ENCODE data around the gene FBLN5. TPM values are rescaled to one million over a fixed set of nuclear protein-coding genes. Genes with fewer than 3 reads are reported as not detected.

The FBLN5 gene
- total RNA-seq, 6 experiments from 2014 or later, result 127 to 242 (median 205) TPM

DNA sequence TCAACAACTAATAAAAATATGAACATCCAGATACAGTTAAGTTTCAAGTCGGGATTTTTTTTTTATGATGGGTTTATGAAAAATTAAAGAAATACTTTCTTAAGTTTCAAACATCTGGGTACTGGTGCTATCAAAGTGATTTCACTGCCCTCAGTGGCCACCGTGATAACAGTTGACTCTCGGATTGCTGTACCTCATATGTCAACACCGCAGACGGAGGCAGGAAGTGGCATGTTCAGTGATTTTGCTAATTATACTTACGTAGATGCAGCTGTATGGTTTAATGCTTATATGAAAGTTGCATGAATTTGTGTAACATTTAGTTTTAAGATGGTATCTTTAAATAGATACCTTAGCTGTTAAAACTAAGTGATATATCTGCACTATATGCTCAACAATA is 20.8 kb upstream of the FBLN5 start:
- Mint-ChIP-seq H3K27me3 (ENCODE audit: insufficient read depth) (peaks cover 2% of the 10 kb centered on the region; the same call in 1 of the 2 replicates), H3K27ac (no peak overlapping the region), H3K4me3 (no peak overlapping the region), H3K36me3 (ENCODE audit: low read depth) (peaks cover 13% of the 10 kb centered on the region), H3K9me3 (no peaks in the 10 kb centered on the region), H3K4me1 (ENCODE audit: low read depth) (no peaks in the 10 kb centered on the region; the same call in 1 of the 2 replicates)
- DNase-seq, result no peak
- TF ChIP-seq, protein P1, sequence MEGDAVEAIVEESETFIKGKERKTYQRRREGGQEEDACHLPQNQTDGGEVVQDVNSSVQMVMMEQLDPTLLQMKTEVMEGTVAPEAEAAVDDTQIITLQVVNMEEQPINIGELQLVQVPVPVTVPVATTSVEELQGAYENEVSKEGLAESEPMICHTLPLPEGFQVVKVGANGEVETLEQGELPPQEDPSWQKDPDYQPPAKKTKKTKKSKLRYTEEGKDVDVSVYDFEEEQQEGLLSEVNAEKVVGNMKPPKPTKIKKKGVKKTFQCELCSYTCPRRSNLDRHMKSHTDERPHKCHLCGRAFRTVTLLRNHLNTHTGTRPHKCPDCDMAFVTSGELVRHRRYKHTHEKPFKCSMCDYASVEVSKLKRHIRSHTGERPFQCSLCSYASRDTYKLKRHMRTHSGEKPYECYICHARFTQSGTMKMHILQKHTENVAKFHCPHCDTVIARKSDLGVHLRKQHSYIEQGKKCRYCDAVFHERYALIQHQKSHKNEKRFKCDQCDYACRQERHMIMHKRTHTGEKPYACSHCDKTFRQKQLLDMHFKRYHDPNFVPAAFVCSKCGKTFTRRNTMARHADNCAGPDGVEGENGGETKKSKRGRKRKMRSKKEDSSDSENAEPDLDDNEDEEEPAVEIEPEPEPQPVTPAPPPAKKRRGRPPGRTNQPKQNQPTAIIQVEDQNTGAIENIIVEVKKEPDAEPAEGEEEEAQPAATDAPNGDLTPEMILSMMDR (IDR thresholded peaks at IDR 0.05), result no peak

DNA sequence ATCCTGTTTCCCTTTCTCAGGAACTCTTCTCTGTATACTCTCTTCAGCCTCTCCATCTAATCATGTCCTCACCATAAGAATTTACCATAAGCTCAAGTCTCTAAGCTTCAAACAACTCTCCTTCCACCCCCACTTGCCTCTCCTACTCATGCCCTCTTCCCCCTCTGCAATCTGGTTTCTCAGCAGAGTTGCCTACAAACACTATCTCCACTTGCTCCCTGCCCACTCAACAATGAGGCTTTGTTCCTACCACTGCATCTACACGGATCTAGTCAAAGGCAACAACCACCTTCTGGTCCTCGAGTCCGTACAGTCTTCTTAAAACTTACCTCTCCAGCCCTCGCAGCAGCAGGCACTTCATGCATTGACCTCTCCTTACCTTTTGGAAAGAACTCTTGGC is 17.2 kb upstream of the FBLN5 start:
- TF ChIP-seq, protein P1 (IDR thresholded peaks at IDR 0.05), result no peak
- peaks cover 2% of the 10 kb centered on the region; the same call in 1 of the 2 replicates for H3K27me3 Mint-ChIP-seq (ENCODE audit: insufficient read depth)
- no peaks in the 10 kb centered on the region for H3K9me3 Mint-ChIP-seq
- no peak for DNase-seq
- H3K4me1 Mint-ChIP-seq (ENCODE audit: low read depth), result no peaks in the 10 kb centered on the region; the same call in 1 of the 2 replicates
- H3K36me3 Mint-ChIP-seq (ENCODE audit: low read depth), result peaks cover 13% of the 10 kb centered on the region
- no peak overlapping the region for H3K4me3 Mint-ChIP-seq
- no peak overlapping the region for H3K27ac Mint-ChIP-seq

DNA sequence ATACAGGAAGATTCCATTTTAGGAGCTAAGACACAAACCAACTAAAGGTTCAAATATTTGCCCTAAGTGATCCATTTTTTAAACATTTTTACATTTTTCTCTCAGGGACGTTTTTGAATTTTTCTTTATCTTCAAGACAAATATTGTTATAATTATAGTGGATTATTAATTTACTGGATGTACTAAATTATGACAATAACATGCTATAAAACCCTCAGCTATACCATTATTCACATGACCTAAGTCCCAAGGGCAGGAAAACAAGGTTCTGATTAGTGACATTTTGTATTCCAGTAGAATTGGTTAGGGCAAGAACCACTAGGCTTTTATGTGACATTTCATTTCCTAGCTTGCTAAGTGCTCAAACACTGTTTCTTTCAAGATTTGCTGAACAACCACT is 16.5 kb upstream of the FBLN5 start:
- Mint-ChIP-seq H3K27ac (no peak overlapping the region), H3K4me1 (ENCODE audit: low read depth) (no peaks in the 10 kb centered on the region; the same call in 1 of the 2 replicates), H3K4me3 (no peak overlapping the region), H3K27me3 (ENCODE audit: insufficient read depth) (peaks cover 2% of the 10 kb centered on the region; the same call in 1 of the 2 replicates), H3K9me3 (no peaks in the 10 kb centered on the region), H3K36me3 (ENCODE audit: low read depth) (peaks cover 8% of the 10 kb centered on the region; the same call in 1 of the 2 replicates)
- no peak for DNase-seq
- TF ChIP-seq, protein P1 (IDR thresholded peaks at IDR 0.05), result no peak

DNA sequence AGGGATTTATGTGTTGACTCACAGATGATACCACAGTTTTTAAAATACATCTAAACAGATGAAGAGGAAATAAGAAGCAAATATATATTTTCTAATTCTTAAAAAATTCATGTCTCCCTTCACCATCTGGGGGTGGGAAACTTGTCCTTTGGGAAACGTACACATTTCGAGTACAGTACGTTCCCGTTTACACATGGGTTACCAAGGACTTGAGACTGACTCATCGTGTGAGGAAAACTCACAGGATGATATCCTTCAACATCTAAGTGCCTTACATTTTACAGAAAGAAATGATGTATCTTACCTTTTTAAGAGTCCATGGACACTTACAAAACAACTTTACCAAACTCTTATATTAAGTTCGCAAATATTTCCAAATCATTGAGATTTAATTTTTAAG is 16.0 kb upstream of the FBLN5 start:
- Mint-ChIP-seq H3K36me3 (ENCODE audit: low read depth) (peaks cover 3% of the 10 kb centered on the region; the same call in 1 of the 2 replicates), H3K4me1 (ENCODE audit: low read depth) (no peaks in the 10 kb centered on the region; the same call in 1 of the 2 replicates), H3K9me3 (no peaks in the 10 kb centered on the region), H3K4me3 (no peak overlapping the region), H3K27me3 (ENCODE audit: insufficient read depth) (peaks cover 2% of the 10 kb centered on the region; the same call in 1 of the 2 replicates), H3K27ac (no peak overlapping the region)
- TF ChIP-seq, protein P1 (IDR thresholded peaks at IDR 0.05), result no peak
- DNase-seq, result no peak

DNA sequence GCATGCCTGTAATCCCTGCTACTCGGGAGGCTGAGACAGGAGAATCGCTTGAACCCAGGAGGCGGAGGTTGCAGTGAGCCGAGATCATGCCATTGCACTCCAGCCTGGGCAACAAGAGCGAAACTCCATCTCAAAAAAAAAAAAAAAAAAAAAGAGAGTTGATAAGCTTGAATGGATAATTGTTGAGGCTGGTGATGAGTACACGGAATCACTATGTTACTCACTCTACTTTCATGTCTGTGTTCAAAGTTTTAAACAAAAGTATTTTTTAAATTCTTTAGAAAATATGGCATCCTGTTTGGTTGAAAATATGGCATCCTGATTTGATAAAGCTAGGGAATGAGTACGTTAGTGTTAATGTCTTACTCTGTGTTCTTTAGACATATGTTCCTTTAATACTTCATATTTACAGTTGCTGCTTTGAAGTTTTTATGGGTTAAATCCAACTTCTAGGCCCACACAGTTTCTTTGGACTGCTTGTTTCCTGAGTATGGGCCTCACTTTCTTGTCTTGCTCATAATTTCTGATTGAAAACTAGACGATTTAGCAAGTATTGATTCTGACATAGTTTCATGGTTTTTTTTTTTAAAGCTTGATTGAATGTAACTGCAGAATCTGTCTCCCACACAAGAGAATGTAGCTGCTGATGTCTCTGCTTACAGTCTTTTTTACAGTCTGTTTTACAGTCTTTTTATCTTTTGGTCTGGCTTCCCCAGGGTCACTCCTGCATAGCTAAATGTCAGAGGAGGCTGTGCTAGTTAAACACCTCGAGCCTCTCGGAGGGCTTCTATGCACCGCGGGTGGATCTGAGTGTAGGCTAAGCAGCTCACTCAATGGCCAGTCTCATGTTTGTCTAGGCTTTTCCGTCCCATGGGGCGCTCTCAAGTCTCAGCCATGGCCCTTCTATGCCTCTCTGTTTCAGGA is 14.1 kb upstream of the FBLN5 start:
- Mint-ChIP-seq H3K27ac (no peak overlapping the region), H3K36me3 (ENCODE audit: low read depth) (no peaks in the 10 kb centered on the region), H3K4me1 (ENCODE audit: low read depth) (no peaks in the 10 kb centered on the region; the same call in 1 of the 2 replicates), H3K27me3 (ENCODE audit: insufficient read depth) (peaks cover 4% of the 10 kb centered on the region), H3K9me3 (no peaks in the 10 kb centered on the region), H3K4me3 (no peak overlapping the region)
- no peak for DNase-seq
- TF ChIP-seq, protein P1 (IDR thresholded peaks at IDR 0.05), result no peak
